Left lobe of liver (tissue), 2 donors: ENCODE results near the gene TADA2A. TPM values are rescaled to one million over a fixed set of nuclear protein-coding genes. Genes with fewer than 3 reads are reported as not detected.
"Not testable (repeated sequence)": the region's sequence is repeated elsewhere in the genome, so short reads cannot be mapped to it uniquely, and the experiment has no call there.

Source experiments
- ATAC-seq: fragments of 200-7000 bp; cut with Tn5 transposase; one replicate; pipeline ENCODE4 v1.9.1; 2020; ENCODE audit warnings: mild to moderate bottlenecking, moderate library complexity
- DNase-seq: peaks from one replicate; pipeline ENCODE4 v3.0.0-alpha.2; 2020; ENCODE audit warnings: low spot score
- total RNA-seq: library from RNA; stranded (reverse); gene quantifications from one replicate; pipeline ENCODE4 v1.2.1, GENCODE V29; 2021
- donor health status: DM: no; HTN: no; CAD: no; lungs with moderate emphysema.
- donor health status: DM: no; HTN: yes; CAD: no.

TADA2A gene
- total RNA-seq, 1 donor from 2014 or later, result 8.6 TPM

GRCh38 chr17:37399265-37399803 is 7.4 kb upstream of the TADA2A start:
- DNase-seq, result no peak
- ATAC-seq, result no peak

- DNase-seq, result no peak
- no peak for ATAC-seq
These were observed 6.2 kb upstream of the TADA2A start for GRCh38 chr17:37400505-37400904.

GRCh38 chr17:37405522-37405921 is 1.2 kb upstream of the TADA2A start:
- DNase-seq, ATAC-seq: not testable (repeated sequence)

GRCh38 chr17:37405955-37406634 is 591 bp upstream of the TADA2A start:
- no peak for ATAC-seq

GRCh38 chr17:37408145-37408479 is 1.4 kb downstream of the TADA2A start:
- DNase-seq, ATAC-seq: not testable (repeated sequence)

More at GRCh38 chr17:37405955-37406634, 591 bp upstream of the TADA2A start:
- no peak for DNase-seq

GRCh38 chr17:37410357-37410756 is 3.7 kb downstream of the TADA2A start:
- ATAC-seq (no peak), DNase-seq (no peak)

GRCh38 chr17:37413875-37414519 is 7.3 kb downstream of the TADA2A start:
- ATAC-seq, result no peak
- no peak for DNase-seq

GRCh38 chr17:37417852-37418251 is 11.2 kb downstream of the TADA2A start:
- ATAC-seq (no peak), DNase-seq (no peak)

GRCh38 chr17:37422971-37423625 is 16.4 kb downstream of the TADA2A start:
- ATAC-seq, result no peak
- no peak for DNase-seq

GRCh38 chr17:37425268-37425667 is 18.6 kb downstream of the TADA2A start:
- ATAC-seq, result no peak
- DNase-seq, result no peak

GRCh38 chr17:37429039-37429438 is 22.4 kb downstream of the TADA2A start:
- DNase-seq (no peak), ATAC-seq (no peak)

GRCh38 chr17:37429453-37429852 is 22.8 kb downstream of the TADA2A start:
- no peak for ATAC-seq
- no peak for DNase-seq

- ATAC-seq, result no peak
- DNase-seq, result no peak
These were observed 23.5 kb downstream of the TADA2A start for GRCh38 chr17:37430051-37430627.

- DNase-seq (no peak), ATAC-seq (no peak)
These were observed 26.0 kb downstream of the TADA2A start for GRCh38 chr17:37432671-37433070.

- no peak for ATAC-seq
- DNase-seq, result no peak
These were observed 31.5 kb downstream of the TADA2A start for GRCh38 chr17:37438141-37438540.

GRCh38 chr17:37440424-37440823 is 33.7 kb downstream of the TADA2A start:
- DNase-seq (no peak), ATAC-seq (no peak)

GRCh38 chr17:37441369-37442014 is 34.8 kb downstream of the TADA2A start:
- DNase-seq, ATAC-seq: not testable (repeated sequence)

GRCh38 chr17:37446027-37446426 is 39.3 kb downstream of the TADA2A start:
- DNase-seq (no peak), ATAC-seq (no peak)

- DNase-seq (no peak), ATAC-seq (no peak)
These were observed 41.0 kb downstream of the TADA2A start for GRCh38 chr17:37447641-37448040.

- DNase-seq (no peak), ATAC-seq (no peak)
These were observed 43.4 kb downstream of the TADA2A start for GRCh38 chr17:37450112-37450511.

- DNase-seq, ATAC-seq: not testable (repeated sequence)
These were observed 51.1 kb downstream of the TADA2A start for GRCh38 chr17:37457801-37458200.
